Measurements from ENCODE around the gene MAP3K12. TPM values are rescaled to one million over a fixed set of nuclear protein-coding genes. Genes with fewer than 3 reads are reported as not detected.

Gene MAP3K12
- total and polyA plus RNA-seq, 2 of the 4 experiments (the other 2 are of a cell fraction), result 29.0 to 52.5 TPM

- WGBS, 2 experiments (ENCODE audit: extremely low coverage in 2 of 2, insufficient read length in 1 of 2), result 100% methylated on average over 1 of the region's 6 CpGs; no CpG with 5 or more reads in 1 of the 2 experiments
- dilution Hi-C loops (cut with HindIII; ENCODE audit: low sequenced_read_pairs, unreplicated experiment), result no loop called here
- Histone ChIP-seq H3K9me1 (ENCODE audit: insufficient read depth, low read length) (no peaks in the 10 kb centered on the region), H4K20me1 (ENCODE audit: insufficient read depth, low read length) (peaks cover 95% of the 10 kb centered on the region), H2AK5ac (ENCODE audit: low read depth, low read length) (no peak overlapping the region), H3K36me3 (ENCODE audit: control insufficient read depth, insufficient read depth, low read length) (peaks cover 61% of the 10 kb centered on the region), H3K4me1 (ENCODE audit: control insufficient read depth, insufficient read depth, low read length) (peaks cover 9% of the 10 kb centered on the region), H3K4me3 (ENCODE audit: insufficient read depth, low read depth, low read length) (no peak overlapping the region), H3K56ac (ENCODE audit: extremely low read depth, insufficient read depth, low read length) (no peak overlapping the region), H3K23ac (ENCODE audit: low read depth, low read length) (no peak overlapping the region), H2AK9ac (replicated peaks; ENCODE audit: low read depth, low read length, poor library complexity) (no peak overlapping the region), H3K18ac (ENCODE audit: low read depth, low read length) (no peak overlapping the region), H2BK20ac (ENCODE audit: low read depth, low read length) (no peak overlapping the region), H4K5ac (ENCODE audit: low read depth, low read length) (no peak overlapping the region), H3K9ac (ENCODE audit: low read depth, low read length) (no peak overlapping the region), H3K79me1 (ENCODE audit: low read depth in 1 of 2, low read length in 2 of 2) (peaks cover 43 to 61% of the 10 kb centered on the region in 2 experiments), H4K8ac (ENCODE audit: low read depth in 2 of 2, low read length in 2 of 2) (no peak overlapping the region), H3K14ac (replicated peaks; ENCODE audit: low read depth, low read length) (no peak overlapping the region), H2BK120ac (ENCODE audit: low read depth, low read length) (no peak overlapping the region), H3K27me3 (ENCODE audit: control insufficient read depth, insufficient read depth, low read length) (no peaks in the 10 kb centered on the region), H3K4me2 (ENCODE audit: low read depth, low read length) (no peak overlapping the region), H3K4ac (ENCODE audit: low read depth, low read length) (no peak overlapping the region), H3K9me3 (ENCODE audit: control insufficient read depth, insufficient read depth, low read length) (no peaks in the 10 kb centered on the region), H2AFZ (replicated peaks; ENCODE audit: low read length, poor library complexity) (no peak overlapping the region), H2BK15ac (ENCODE audit: low read depth, low read length) (no peak overlapping the region), H3K27ac (ENCODE audit: insufficient read depth, low read length) (no peak overlapping the region), H2BK5ac (ENCODE audit: low read depth, low read length, poor library complexity, severe bottlenecking) (no peak overlapping the region), H4K91ac (ENCODE audit: insufficient read depth, low read depth, low read length) (no peak overlapping the region)
- ChIA-PET CTCF (no interaction called here), POLR2A (ENCODE audit: unreplicated experiment) (no interaction called here)
- intact Hi-C loops (cut with micrococcal nuclease), result loop anchor here (1.0 kb wide), 1 partner anchor 10 kb away; no protein-coding TSS in a partner anchor
- in situ Hi-C loops (cut with MboI; ENCODE audit: low sequenced_read_pairs), result no loop called here
- BruUV-seq (replicated peaks), result no TSS peak
- TF ChIP-seq USF2 (IDR thresholded peaks at IDR 0.05; ENCODE audit: low read depth, low read length), result no peak
- DNase-seq, result no peak
- no peak for ATAC-seq (ENCODE audit: low read depth)
These were observed 42.4 kb downstream of the MAP3K12 start for GRCh38 chr12:53456654-53457366.

Data from IMR-90 (cell line).